GM18519 (cell line): ENCODE measurements around the gene C12orf76.
A peak's percentile ranks its signal among the peaks of the same experiment; 100 is the strongest.
"Not testable (repeated sequence)": the region's sequence is repeated elsewhere in the genome, so short reads cannot be mapped to it uniquely, and the experiment has no call there.

Experiments
- ATAC-seq: cut with Tn5 transposase; IDR thresholded peaks from one replicate; pipeline ENCODE4 v1.9.1; 2021; ENCODE audit warnings: mild to moderate bottlenecking, moderate library complexity; ENCODE audit not compliant: unreplicated experiment, low FRiP score

C12orf76 gene, protein sequence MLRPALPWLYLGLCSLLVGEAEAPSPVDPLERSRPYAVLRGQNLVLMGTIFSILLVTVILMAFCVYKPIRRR

DNA sequence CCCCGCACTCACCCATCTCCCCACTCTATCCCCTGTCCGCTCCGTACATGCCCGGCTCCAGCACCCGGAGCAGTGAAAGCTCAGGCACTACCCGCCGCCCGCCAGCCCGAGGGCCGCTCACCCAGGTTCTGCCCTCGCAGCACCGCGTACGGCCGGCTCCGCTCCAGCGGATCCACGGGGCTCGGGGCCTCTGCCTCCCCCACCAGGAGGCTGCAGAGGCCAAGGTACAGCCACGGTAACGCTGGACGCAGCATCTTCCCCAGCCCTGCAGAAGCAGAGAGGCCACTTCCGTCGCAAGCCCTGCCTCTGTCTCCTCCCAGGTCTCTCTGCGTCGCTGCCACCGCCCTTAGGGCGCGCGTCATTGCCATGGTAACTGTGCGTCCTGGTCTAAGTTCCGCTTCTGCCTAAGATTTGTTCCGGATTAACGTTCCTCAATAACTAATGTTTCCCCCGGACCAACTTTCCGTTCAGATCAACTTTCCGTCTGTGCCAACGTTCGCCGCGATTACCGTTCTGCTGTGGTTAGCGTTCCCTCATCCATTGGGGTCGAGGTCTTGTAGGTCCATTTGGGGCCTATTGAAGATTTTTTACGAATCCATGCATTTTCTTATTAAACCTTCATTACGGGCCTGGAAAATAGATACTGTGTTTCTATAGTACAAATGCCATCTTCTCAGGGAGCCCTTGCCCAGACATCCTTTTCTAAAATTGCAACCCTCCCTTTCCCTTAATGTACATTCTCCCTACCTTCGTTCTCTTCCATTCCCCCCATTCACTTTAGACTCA is at the start of gene C12orf76:
TSS of gene C12orf76 (minus strand) at position 281 of the 786 bp plus-strand sequence. CDS start at position 254, 27 bp downstream.
- peak; percentile 95 for ATAC-seq

DNA sequence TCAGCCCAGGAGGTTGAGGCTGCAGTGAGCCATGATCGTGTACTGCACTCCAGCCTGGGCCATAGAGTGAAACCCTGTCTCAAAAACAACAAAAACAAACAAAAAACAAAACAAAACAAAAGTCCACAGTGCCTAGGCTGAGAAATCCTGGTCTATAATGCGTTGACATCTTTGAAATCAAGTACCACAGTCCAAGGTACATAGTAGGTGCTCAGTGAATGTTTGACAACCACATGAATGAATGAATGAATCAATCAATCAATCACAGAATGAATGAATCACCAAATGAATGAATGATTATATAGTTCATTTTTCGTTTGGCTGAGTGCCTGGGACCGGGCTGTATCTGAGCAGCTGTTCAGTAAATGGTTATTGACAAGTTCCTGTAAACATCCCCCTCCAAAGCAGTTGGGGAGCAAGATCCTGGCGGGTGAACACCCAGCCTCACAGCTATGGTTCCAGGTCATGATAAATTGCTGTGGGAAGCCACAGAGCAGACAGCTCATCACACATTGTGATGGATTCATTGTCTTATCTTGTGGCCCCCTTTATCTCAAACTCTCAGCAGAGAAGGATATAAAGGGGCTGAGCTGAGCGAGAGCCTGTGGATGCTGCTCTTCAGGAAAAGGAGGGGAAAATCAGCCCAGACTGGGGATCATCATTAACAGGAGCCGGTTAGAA is 45.4 kb upstream of the C12orf76 start:
- no peak for ATAC-seq

DNA sequence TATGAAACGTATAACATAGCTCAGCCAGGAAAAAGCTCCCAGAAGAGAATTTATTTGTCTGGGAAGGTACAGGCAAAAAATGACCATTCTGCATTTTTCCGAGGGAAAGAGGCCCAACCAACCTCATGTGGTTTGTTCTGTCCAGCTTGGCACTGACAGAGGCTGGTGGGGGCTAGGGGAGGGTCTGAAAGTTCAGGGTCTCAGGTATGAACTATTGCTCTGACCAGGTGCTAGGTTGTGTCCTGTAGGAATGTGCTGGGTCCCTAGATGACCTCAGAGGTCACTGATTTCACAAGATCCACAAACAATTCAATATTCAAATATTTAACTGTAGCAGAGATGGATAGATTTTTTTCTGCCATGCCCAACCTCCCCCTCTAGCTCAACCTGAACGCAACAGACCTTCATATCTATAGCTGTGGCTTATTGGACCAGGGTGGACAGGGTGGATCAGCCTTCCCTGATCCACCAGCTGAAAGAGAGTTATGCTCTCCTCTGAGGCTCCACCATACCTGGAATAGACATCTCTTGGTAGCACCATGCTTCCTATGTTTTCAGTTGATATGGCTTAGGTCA is 42.9 kb upstream of the C12orf76 start:
- ATAC-seq, result no peak

DNA sequence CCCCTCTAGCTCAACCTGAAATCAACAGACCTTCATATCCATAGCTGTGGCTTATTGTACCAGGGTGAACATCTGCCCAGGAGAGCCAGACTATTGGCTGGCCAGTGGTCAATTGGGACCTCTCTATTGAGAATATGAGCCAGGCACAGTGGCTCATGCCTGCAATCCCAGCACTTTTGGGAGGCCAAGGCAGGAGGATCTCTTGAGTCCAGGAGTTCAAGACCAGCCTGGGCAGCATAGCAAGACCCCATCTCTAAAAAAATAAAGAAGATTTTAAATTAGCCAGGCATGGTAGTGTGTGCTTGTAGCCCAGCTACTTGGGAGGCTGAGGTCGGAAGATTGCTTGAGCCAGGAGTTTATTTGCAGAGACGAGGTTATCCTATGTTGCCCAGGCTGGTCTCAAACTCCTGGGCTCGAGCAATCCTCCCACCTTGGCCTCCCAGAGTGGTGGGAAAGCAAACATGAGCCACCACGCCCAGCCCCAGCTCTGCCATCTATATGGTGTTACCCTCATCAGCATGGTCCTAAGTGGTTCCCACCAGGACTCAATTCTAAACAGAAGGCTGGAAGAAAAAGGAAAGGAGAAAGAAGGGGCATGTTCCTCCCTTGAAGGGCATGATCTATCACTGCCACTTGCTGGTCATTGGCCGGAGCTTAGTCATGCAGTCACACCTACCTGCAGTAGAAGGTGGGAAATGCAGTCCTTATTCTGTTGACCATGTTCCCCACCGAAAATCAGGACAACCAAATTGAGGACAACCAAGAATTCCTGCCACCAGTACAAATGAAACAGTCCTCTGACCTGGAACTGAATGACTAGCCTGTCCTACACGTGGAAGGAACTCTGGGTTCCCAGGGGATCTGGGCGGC is 42.2 kb upstream of the C12orf76 start:
- no peak for ATAC-seq

DNA sequence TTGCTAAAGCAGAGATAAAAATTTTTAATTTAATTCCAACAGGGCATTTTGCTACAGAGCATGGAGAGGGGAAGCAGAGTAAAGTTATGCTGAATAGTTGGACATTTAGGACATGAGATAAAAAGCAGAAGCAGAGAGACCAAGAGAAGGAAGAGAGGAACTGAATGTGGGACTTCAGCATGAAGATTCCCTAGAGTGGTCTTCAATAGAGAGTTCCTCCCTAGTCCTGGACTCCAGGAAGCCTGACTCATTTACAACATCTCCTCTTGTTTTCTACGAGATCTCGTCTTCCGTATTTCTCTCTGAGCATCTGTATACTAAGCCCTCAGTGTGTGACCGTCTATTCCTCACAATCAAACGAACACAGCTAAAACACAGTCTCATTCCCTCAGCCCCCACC is 40.6 kb upstream of the C12orf76 start:
- no peak for ATAC-seq

DNA sequence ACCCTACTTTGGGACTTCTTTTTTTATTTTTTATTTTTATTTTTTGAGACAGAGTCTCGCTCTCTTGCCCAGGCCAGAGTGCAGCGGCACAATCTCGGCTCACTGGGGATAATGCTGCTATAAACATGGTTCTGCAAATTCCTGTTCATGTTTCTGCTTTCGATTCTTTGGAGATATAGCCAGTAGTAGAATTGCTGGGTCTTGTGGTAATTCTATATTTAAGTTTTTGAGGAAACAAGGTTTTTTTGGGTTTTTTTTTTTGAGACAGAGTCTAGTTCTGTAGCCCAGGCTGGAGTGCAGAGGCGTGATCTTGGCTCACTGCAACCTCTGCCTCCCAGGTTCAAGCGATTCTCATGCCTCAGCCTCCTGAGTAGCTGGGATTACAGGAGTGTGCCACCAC is 39.9 kb upstream of the C12orf76 start:
- ATAC-seq, result not testable (repeated sequence)

DNA sequence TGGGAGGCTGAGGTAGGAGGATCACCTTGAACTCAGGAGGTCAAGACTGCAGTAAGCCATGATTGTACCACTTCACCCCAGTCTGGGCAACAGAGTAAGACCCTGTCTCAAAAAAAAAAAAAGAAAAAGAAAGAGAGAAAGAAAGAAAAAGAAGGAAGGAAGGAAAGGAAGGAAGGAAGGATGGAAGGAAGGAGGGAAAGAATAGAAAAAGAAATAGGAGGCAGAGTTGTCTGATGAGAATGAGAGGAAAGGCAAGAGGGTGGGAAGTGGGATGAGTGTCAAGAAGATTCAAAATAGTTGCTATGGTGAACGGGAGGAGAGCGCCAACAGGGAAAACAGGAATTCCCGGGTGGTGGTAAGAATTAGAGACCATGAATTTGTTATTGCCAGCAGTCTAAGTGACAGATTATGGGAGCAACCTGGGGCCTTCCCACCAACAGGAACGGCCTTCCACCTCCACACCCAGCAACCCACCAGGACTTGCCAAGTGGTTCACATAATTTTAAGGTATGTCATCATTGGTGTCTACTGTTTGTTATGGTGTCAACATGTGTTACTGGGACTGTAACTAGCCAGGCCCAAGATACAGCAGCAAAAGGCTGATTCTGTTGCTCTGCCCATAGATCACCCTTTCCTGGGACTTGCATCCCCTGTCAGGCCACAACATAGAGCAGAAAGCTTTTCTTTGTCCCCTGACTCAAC is 36.1 kb upstream of the C12orf76 start:
- no peak for ATAC-seq

DNA sequence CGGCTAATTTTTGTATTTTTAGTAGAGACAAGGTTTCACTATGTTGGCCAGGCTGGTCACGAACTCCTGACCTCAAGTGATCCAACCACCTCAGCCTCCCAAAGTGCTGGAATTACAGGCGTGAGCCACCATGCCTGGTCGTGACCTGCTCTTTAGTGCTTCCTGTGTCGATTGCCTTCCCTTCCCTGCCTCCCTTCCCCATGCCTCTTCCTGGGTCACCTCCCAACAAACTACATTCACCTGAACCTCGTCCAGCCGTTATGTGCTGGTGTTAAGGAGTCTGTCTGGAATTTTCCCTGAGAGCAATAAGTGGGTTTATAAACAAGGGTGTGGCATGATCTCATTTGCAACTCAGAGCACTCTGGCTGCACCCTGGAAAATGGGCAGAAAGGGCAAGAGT is 32.1 kb upstream of the C12orf76 start:
- no peak for ATAC-seq

DNA sequence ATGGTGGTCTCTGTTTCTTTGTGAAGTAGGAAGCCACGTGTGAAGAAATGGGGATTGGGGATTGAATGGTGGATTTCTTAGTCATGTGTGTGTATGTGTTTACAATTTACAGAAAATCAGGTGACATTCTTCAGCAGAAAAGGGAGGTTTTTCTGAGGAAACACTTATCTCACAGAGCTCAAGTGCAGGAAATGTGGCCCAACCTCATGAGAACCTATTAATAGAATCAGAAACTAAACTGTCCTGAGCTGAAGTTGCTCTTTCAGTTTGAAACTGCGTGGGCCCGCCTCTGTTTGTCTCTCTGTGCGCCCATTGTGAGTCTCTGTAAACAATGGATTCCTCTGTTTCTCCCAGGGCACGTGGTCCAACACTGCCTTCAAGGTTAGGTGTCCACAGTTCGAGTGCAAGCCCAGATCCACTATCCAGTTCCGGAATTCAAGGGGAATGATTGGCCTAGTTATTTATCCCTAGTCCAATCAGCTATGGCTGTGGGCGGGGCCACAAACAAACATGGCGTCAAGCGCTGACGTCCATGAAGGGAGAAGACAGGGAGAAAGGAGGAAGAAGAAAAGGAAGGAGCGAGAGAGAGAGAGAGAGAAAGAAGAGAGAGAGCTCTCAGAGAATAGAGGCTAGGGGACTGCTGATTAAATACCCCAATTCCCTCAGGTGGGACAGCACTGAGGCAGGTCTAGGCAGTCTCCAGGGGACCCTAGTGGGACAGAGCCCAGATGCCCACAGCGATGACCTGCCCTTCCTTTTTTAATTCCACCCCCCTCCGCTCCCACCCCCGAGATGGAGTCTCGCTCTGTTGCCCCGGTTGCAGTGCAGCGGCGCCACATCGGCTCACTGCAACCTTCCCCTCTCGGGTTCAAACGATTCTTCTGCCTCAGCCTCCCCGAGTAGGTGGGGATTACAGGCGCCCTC is 31.4 kb upstream of the C12orf76 start:
- ATAC-seq, result peak; percentile 78

DNA sequence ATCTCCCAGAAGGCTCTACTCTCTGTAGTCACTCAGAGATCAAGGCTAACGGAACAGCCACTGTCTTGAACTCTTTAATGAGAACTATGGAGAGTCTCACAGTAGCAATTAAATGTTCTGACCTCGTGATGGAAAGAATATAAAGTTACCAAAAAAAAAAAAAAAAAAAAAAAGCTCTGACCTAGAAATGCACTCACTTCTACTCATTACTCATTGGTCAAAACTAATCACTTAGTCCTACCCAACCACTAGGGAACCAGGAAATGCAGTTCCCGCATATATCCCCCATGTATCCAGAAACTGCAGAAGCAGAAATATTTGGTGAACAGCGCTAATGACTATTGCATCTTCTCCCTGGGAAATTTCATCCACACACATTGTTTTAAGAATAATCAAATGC is 29.5 kb upstream of the C12orf76 start:
- ATAC-seq, result no peak

DNA sequence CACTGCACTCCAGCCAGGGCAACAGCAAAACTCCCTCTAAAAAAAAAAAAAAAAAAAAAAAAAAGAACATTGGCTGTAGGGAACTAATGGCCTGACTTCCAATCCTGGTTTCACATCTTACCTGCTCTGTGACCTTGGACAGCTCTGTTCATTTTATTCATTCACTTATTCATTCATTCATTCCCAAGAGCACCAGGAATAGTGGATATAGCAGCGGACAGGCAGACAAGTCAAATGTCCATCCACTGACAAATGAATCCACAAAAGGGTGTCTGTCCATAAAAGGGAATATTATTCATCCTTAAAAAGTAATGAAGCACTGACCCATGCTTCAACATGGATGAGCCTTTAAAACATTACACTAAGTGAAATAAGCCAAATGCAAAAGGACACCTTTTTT is 27.6 kb upstream of the C12orf76 start:
- no peak for ATAC-seq

DNA sequence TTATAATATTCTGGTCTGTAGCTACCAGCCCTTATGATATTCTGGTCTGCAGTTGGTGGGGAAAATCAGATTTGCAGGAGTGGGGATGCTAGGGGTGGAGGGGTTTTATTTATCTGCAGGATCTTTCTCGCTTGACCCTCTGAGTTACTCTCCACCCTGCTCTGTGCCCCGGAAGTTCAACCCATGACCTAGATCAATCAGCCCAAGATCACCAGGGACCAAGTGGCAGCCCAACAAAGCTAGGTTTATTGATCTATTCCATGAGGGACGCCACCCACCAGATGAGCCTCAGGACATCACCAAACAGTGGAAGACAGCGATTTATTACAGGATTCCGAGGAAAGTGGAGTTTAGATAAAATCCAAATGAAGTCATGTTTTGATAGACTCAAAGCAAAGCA is 25.8 kb upstream of the C12orf76 start:
- no peak for ATAC-seq

DNA sequence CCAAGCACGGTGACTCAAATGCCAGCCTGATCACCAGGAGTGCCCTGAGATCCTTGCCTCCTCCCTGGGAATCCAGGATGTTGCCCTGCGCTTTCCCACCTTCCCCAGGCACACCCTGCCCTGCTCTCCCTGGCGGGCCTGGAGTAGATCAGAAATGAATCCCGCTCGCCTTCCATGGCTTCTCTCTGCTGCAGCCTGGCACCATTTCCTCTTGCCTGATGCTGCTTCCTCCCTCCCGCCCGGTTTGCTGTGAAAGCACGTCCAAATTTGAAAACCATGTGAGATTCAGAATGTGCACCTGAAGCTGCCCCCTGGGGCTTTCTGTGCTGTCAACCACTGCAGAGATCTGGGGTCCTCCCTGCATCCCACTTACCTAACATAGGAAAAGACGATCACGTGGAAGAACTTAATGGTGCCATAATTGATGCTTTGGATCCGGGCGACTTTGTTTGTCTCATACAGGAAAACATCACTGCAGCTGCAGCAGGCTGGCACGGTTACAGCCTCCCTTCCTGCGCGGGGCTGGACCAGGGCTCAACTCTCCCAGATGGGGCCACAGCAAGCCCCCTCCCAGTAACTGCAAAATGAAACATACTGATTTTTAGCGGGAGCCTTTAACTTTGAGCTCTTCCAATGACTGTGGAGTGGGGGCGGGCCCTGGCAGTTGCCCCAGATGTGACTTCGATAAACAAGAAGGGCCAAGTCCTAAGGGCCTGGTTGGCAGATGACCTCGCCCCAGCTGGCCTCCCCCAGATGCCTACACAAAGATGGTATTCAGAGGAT is 24.9 kb upstream of the C12orf76 start:
- ATAC-seq, result no peak

DNA sequence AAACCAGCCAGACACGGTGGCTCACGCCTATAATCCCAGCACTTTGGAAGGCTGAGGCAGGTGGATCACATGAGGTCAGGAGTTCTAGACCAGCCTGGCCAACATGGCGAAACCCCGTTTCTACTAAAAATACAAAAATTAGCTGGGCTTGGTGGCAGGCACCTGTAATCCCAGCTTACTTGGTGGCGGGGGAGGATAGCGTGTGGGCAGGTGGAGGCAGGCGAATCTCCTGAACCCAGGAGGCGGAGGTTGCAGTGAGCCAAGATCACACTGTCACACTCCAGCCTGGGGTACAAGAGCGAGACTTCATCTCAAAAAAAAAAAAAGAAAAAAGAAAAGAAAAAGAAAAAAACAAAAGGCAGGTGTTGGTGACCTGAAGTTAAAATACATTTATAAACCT is 24.3 kb upstream of the C12orf76 start:
- ATAC-seq, result not testable (repeated sequence)

DNA sequence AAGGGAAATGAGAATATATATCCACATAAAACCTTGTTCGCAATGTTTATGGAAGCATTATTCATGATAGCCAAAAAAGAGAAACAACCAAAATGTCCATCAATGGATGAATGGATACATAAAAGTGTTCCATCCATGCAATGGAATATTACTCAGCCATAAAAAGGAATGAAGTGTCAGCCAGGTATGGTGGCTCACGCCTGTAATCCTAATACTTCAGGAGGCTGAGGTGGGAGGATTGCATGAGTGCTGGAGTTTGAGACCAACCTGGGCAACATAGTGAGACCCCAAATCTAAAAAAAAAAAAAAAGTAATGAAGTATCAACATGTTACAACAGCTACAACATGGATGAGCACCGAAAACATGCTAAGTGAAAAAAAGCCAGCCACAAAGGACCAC is 23.6 kb upstream of the C12orf76 start:
- ATAC-seq, result no peak

DNA sequence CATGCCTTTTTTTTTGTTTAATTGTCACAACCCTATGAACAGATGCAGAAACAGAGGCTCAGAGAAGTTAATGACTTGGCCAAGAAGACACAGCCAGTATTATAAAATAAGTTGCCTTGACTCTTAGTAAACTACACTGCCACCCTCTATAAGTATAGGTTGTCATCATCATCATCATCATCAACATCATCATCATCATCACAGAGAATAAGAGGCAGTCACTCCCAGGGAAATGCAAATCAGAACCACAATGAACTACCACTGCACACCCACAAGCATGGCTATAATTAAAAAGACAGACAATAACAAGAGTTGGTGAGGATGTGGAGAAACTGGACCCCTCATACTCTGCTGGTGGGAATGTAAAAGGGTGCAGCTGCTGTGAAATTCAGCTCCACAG is 23.2 kb upstream of the C12orf76 start:
- no peak for ATAC-seq

DNA sequence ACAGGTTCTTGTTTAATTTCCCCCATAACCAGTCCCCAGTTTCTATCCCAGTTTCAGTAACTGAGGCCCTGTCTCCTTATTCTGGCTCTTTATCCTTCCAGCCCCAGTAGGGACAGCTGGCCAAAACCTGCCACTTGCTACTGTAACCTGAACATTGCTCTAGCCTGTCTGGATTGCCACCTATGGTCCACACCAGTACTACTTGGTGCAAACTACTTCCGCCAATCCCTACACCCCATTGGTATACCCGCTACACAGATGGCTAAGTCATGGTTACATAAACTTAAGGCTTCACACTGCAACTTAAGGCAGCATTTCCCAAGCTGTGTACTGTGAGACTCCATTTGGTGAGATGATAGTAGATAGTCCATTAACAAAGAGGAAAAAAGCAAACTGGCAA is 20.3 kb upstream of the C12orf76 start:
- no peak for ATAC-seq

DNA sequence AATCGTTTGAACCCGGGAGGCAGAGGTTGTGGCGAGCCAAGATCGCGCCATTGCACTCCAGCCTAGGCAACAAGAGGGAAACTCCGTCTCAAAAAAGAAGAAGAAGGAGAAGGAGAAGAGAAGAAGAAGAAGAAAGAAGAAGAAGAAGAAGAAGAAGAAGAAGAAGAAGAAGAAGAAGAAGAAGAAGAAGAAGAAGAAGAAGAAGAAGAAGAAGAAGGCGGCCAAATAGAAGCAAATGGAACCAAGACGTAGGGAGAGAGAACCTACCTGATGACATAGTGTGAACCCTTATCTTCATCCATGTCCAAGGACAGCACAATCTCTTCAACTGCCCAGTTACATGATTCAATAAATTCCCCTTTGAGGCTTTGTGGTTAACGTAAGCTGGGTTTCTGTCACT is 19.8 kb upstream of the C12orf76 start:
- ATAC-seq, result not testable (repeated sequence)
